Measurements from ENCODE around the gene HAPLN3. TPM values are rescaled to one million over a fixed set of nuclear protein-coding genes. Genes with fewer than 3 reads are reported as not detected.

Gene HAPLN3
- total RNA-seq, 1 experiment from 2014 or later = 5.0 TPM

DNA sequence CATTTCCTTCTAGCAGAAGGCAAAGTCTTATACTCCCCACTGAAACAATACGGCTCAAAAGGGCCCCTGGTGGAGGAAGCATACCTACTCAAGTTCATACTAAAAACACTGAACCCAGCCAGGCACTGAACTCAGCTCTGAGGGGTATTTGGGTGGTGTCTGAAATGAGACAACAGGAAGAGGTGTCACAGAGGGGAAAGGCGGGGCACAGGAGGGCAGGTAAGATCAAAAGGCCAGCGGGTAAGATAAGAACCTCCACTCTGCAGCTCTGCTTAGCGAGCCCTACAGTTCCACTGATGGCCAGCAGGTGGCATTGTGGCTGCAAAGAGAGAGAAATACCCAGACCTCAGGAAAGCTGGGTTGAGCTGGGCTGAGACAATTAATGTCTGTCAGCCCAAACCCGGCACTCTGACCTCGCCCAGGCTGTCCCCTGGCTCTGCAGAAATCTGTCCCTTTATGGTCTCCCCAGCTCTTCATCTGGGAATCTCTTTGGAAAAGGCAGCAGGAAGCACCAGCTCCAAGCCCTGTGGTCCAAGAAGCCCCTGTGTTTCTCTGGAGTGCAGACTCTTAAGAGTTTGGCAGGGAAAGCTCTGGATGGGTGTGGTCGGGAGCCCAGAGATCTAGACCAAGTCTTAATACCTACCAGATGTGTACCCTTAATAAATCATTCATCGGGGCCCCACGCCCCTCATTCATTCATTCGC lies 9.4 kb upstream of the HAPLN3 start:
- Mint-ChIP-seq H3K27ac (ENCODE audit: low read depth, unreplicated experiment) (no peak overlapping the region), H3K27me3 (ENCODE audit: insufficient read depth, unreplicated experiment) (no peaks in the 10 kb centered on the region), H3K4me1 (ENCODE audit: insufficient read depth, unreplicated experiment) (peaks cover 20% of the 10 kb centered on the region), H3K9me3 (ENCODE audit: unreplicated experiment) (no peaks in the 10 kb centered on the region), H3K4me3 (ENCODE audit: unreplicated experiment) (no peak overlapping the region), H3K36me3 (ENCODE audit: insufficient read depth, unreplicated experiment) (peaks cover 91% of the 10 kb centered on the region)
- no TSS peak for BruUV-seq (replicated peaks)
- CTCF ChIA-PET = interaction anchor here (0.6 to 6.7 kb wide), 51 partner anchors 10 to 785 kb away, joined by 3 to 128 read pairs (median 4); partner anchors contain the start of genes ABHD2 and HAPLN3
- DNase-seq (ENCODE audit: unreplicated experiment) = peak; percentile 80
- POLR2A ChIA-PET = interaction anchor here (0.8 to 2.1 kb wide), 7 partner anchors 9 to 118 kb away, joined by 3 to 12 read pairs (median 4); partner anchors contain the start of genes HAPLN3 and MFGE8
- intact Hi-C loops (cut with micrococcal nuclease) = loop anchor here (1.0 to 2.0 kb wide), 4 partner anchors 100 to 272 kb away; no protein-coding TSS in a partner anchor
- TF ChIP-seq, protein P1, sequence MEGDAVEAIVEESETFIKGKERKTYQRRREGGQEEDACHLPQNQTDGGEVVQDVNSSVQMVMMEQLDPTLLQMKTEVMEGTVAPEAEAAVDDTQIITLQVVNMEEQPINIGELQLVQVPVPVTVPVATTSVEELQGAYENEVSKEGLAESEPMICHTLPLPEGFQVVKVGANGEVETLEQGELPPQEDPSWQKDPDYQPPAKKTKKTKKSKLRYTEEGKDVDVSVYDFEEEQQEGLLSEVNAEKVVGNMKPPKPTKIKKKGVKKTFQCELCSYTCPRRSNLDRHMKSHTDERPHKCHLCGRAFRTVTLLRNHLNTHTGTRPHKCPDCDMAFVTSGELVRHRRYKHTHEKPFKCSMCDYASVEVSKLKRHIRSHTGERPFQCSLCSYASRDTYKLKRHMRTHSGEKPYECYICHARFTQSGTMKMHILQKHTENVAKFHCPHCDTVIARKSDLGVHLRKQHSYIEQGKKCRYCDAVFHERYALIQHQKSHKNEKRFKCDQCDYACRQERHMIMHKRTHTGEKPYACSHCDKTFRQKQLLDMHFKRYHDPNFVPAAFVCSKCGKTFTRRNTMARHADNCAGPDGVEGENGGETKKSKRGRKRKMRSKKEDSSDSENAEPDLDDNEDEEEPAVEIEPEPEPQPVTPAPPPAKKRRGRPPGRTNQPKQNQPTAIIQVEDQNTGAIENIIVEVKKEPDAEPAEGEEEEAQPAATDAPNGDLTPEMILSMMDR (IDR thresholded peaks at IDR 0.05; ENCODE audit: unreplicated experiment) = peak; percentile 95

GRCh38 chr15:88904257-88904623 lies 8.9 kb upstream of the HAPLN3 start:
- no peak overlapping the region for H3K27ac Mint-ChIP-seq (ENCODE audit: low read depth, unreplicated experiment)
- intact Hi-C loops (cut with micrococcal nuclease) = loop anchor here (1.0 to 2.0 kb wide), 4 partner anchors 100 to 273 kb away; no protein-coding TSS in a partner anchor
- no peak overlapping the region for H3K4me3 Mint-ChIP-seq (ENCODE audit: unreplicated experiment)
- ChIA-PET CTCF (interaction anchor here (0.6 to 6.7 kb wide), 37 partner anchors 8 to 785 kb away, joined by 3 to 128 read pairs (median 5); partner anchors contain the start of genes ABHD2 and HAPLN3), POLR2A (interaction anchor here (0.8 to 2.1 kb wide), 7 partner anchors 8 to 118 kb away, joined by 3 to 12 read pairs (median 4); partner anchors contain the start of genes HAPLN3 and MFGE8)
- no peak for DNase-seq (ENCODE audit: unreplicated experiment)
- H3K36me3 Mint-ChIP-seq (ENCODE audit: insufficient read depth, unreplicated experiment) = peaks cover 90% of the 10 kb centered on the region
- H3K27me3 Mint-ChIP-seq (ENCODE audit: insufficient read depth, unreplicated experiment) = no peaks in the 10 kb centered on the region
- H3K4me1 Mint-ChIP-seq (ENCODE audit: insufficient read depth, unreplicated experiment) = peaks cover 20% of the 10 kb centered on the region
- H3K9me3 Mint-ChIP-seq (ENCODE audit: unreplicated experiment) = no peaks in the 10 kb centered on the region
- BruUV-seq (replicated peaks) = no TSS peak
- TF ChIP-seq, protein P1 (IDR thresholded peaks at IDR 0.05; ENCODE audit: unreplicated experiment) = no peak

- no peaks in the 10 kb centered on the region for H3K27me3 Mint-ChIP-seq (ENCODE audit: insufficient read depth, unreplicated experiment)
- H3K27ac Mint-ChIP-seq (ENCODE audit: low read depth, unreplicated experiment) = no peak overlapping the region
- peaks cover 16% of the 10 kb centered on the region for H3K4me1 Mint-ChIP-seq (ENCODE audit: insufficient read depth, unreplicated experiment)
- ChIA-PET CTCF (interaction anchor here (0.5 to 6.7 kb wide), 17 partner anchors 9 to 275 kb away, joined by 3 to 128 read pairs (median 4); no protein-coding TSS in a partner anchor), POLR2A (interaction anchor here (1.0 to 1.2 kb wide), 2 partner anchors 11 to 13 kb away, joined by 3 to 5 read pairs; partner anchors contain the start of gene MFGE8)
- no peaks in the 10 kb centered on the region for H3K9me3 Mint-ChIP-seq (ENCODE audit: unreplicated experiment)
- TF ChIP-seq, protein P1 (IDR thresholded peaks at IDR 0.05; ENCODE audit: unreplicated experiment) = no peak
- no peak for DNase-seq (ENCODE audit: unreplicated experiment)
- H3K36me3 Mint-ChIP-seq (ENCODE audit: insufficient read depth, unreplicated experiment) = peaks cover 89% of the 10 kb centered on the region
- no peak overlapping the region for H3K4me3 Mint-ChIP-seq (ENCODE audit: unreplicated experiment)
- BruUV-seq (replicated peaks) = no TSS peak
- intact Hi-C loops (cut with micrococcal nuclease) = no loop called here
Observed at GRCh38 chr15:88902846-88903245, 7.5 kb upstream of the HAPLN3 start.

DNA sequence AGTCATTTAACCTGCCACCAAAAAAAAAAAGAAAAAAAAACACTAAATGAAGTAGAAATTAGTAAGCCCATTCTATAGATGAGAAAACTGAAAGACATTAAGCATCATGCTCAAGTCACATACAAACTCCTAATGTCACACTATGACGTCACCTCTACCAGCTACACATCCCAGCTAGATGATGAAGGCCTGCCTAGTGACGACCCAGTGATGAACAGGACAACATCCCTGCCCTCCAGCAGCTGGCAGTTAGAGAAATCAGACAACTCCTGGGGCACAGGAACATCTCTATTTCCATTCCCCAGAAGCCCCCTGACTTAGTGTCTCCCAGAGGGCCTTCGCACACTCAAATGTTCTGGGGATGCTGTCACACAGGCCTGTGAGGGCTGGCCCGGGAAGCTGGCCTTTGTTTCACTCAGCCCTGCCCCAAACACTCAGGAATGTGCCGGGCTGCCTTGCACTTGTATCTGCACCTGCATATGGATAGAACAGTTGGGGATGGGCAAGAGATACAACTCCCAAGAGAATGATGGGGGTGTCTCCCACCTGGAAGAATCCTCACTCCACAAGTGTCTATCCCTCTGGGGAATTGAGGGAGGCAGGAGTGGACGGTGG lies 7.0 kb upstream of the HAPLN3 start:
- POLR2A ChIA-PET = interaction anchor here (0.8 to 1.2 kb wide), 2 partner anchors 13 to 14 kb away, joined by 3 to 5 read pairs; no protein-coding TSS in a partner anchor
- Mint-ChIP-seq H3K36me3 (ENCODE audit: insufficient read depth, unreplicated experiment) (peaks cover 89% of the 10 kb centered on the region), H3K4me3 (ENCODE audit: unreplicated experiment) (no peak overlapping the region), H3K4me1 (ENCODE audit: insufficient read depth, unreplicated experiment) (peaks cover 20% of the 10 kb centered on the region), H3K9me3 (ENCODE audit: unreplicated experiment) (no peaks in the 10 kb centered on the region), H3K27ac (ENCODE audit: low read depth, unreplicated experiment) (no peak overlapping the region), H3K27me3 (ENCODE audit: insufficient read depth, unreplicated experiment) (no peaks in the 10 kb centered on the region)
- CTCF ChIA-PET = interaction anchor here (0.5 to 6.7 kb wide), 19 partner anchors 10 to 276 kb away, joined by 3 to 128 read pairs (median 4); no protein-coding TSS in a partner anchor
- DNase-seq (ENCODE audit: unreplicated experiment) = no peak
- no TSS peak for BruUV-seq (replicated peaks)
- TF ChIP-seq, protein P1 (IDR thresholded peaks at IDR 0.05; ENCODE audit: unreplicated experiment) = no peak
- intact Hi-C loops (cut with micrococcal nuclease) = no loop called here

All from MCF 10A (cell line).